ENCODE results near the gene LTBP1. TPM values are rescaled to one million over a fixed set of nuclear protein-coding genes. Genes with fewer than 3 reads are reported as not detected.

LTBP1 gene
- total RNA-seq, 1 experiment from 2014 or later = 28.5 TPM

- H3T11ph ChIP-seq (ENCODE audit: low read length) = no peak overlapping the region
- H3K4me3 Mint-ChIP-seq = no peak overlapping the region
- H3K27ac Mint-ChIP-seq = no peak overlapping the region
- no peak for DNase-seq
- H2BK12ac ChIP-seq (ENCODE audit: insufficient read length, low read depth, low read length) = no peak overlapping the region
- no peak overlapping the region for H2BK15ac ChIP-seq (ENCODE audit: low read depth, low read length)
- no CpG with 5 or more reads among the region's 1 CpG for WGBS (ENCODE audit: extremely low coverage, insufficient read length, low lambda C conversion rate)
- H3K4me1 ChIP-seq (ENCODE audit: insufficient read depth, low read length) = no peaks in the 10 kb centered on the region
- H3K79me1 ChIP-seq (ENCODE audit: insufficient read depth, low read depth, low read length, poor library complexity, severe bottlenecking) = no peaks in the 10 kb centered on the region
- H3K23me2 ChIP-seq (ENCODE audit: insufficient read length, low read depth, low read length, poor library complexity, severe bottlenecking) = no peaks in the 10 kb centered on the region
- H3K4me2 ChIP-seq (ENCODE audit: insufficient read depth, insufficient read length, low read length) = no peak overlapping the region
- no peak overlapping the region for H2BK120ac ChIP-seq (ENCODE audit: low read depth, low read length, poor library complexity, severe bottlenecking)
- H3K27me3 ChIP-seq (ENCODE audit: insufficient read depth, low read length) = no peaks in the 10 kb centered on the region
- no peak overlapping the region for H3K56ac ChIP-seq (ENCODE audit: insufficient read length, low read depth, low read length)
- peaks cover 0 to 9% (median 0%) of the 10 kb centered on the region in 3 experiments; a peak in 3 of 7 replicates for H3K36me3 Mint-ChIP-seq (ENCODE audit: insufficient read depth in 1 of 3, low read depth in 3 of 3)
- H2AFZ ChIP-seq (ENCODE audit: low read length) = no peak overlapping the region
- H4K20me1 ChIP-seq (ENCODE audit: control insufficient read depth, insufficient read depth, insufficient read length) = no peaks in the 10 kb centered on the region
- H3K27me3 Mint-ChIP-seq (ENCODE audit: low read depth) = no peaks in the 10 kb centered on the region
- no peak overlapping the region for H2BK20ac ChIP-seq (ENCODE audit: low read depth, low read length, poor library complexity, severe bottlenecking)
- no peak overlapping the region for H3K4ac ChIP-seq (ENCODE audit: low read depth, low read length)
- no peaks in the 10 kb centered on the region for H3K79me2 ChIP-seq (ENCODE audit: insufficient read depth, low read length)
- no peak overlapping the region for H3K14ac ChIP-seq (ENCODE audit: insufficient read depth, low read length)
- no peak for TF ChIP-seq CTCF (conservative IDR thresholded peaks at IDR 0.05)
- H4K5ac ChIP-seq (ENCODE audit: insufficient read length, low read depth, low read length) = no peak overlapping the region
- H2BK5ac ChIP-seq (ENCODE audit: insufficient read length, low read length) = no peak overlapping the region
- H3K9ac ChIP-seq (ENCODE audit: extremely low read depth, insufficient read length, low read length) = no peak overlapping the region
- H3K4me1 Mint-ChIP-seq = no peaks in the 10 kb centered on the region
- no peak overlapping the region for H2AK5ac ChIP-seq (ENCODE audit: insufficient read length, low read length)
- H3K9me3 ChIP-seq (ENCODE audit: control insufficient read depth, low read depth, low read length) = no peaks in the 10 kb centered on the region
- H3K27ac ChIP-seq (ENCODE audit: insufficient read length, low read depth, low read length) = no peak overlapping the region
- no peak overlapping the region for H4K91ac ChIP-seq (ENCODE audit: insufficient read length, low read depth, low read length)
- H4K8ac ChIP-seq (replicated peaks; ENCODE audit: insufficient read length, low read depth, low read length) = no peak overlapping the region
- H3K18ac ChIP-seq (ENCODE audit: insufficient read length, low read depth, low read length) = no peak overlapping the region
- H3K9me3 Mint-ChIP-seq = peaks cover 3 to 8% of the 10 kb centered on the region in 2 experiments; a peak in 3 of 5 replicates
- H3K23ac ChIP-seq (ENCODE audit: insufficient read length, low read depth, low read length) = no peak overlapping the region
Measured at GRCh38 chr2:33430856-33431255, 484.1 kb downstream of the LTBP1 start.
